GM12878 (cell line): Measurements from ENCODE around the gene CLCC1. TPM values are rescaled to one million over a fixed set of nuclear protein-coding genes. Genes with fewer than 3 reads are reported as not detected.

Experiments
- ATAC-seq: fragments of 200-7000 bp; cut with Tn5 transposase; 3 replicates; pipeline ENCODE4 v1.9.1; 2020; ENCODE audit warnings: mild to moderate bottlenecking, moderate library complexity
- BruUV-seq: library from RNA; stranded (reverse); fragments of 400-500 nt; replicated peaks from 2 replicates; lab custom pipeline; 2021; lab: Mats Ljungman, UMichigan
- CTCF ChIA-PET: fragments of 300-600 bp; sonication (Branson Sonifier 250); formaldehyde crosslinking; extraction: SDS; loops from one replicate; lab custom pipeline; 2021; ENCODE audit warnings: inconsistent platforms; lab: Yijun Ruan, JAX
- POLR2A ChIA-PET: fragments of 350-600 bp; formaldehyde crosslinking; extraction: SDS; loops from one replicate; lab custom pipeline; 2021; ENCODE audit warnings: inconsistent platforms; lab: Charles Lee
- RAD21 ChIA-PET: fragments of 300-600 bp; sonication (Branson Sonifier 250); formaldehyde crosslinking; loops from one replicate; lab custom pipeline; 2023; ENCODE audit warnings: antibody characterized with exemption; ENCODE audit not compliant: unreplicated experiment; lab: Charles Lee
- SMC1A ChIA-PET: fragments of 300-600 bp; sonication (Branson Sonifier 250); formaldehyde crosslinking; loops from one replicate; lab custom pipeline; 2023; ENCODE audit not compliant: unreplicated experiment, uncharacterized antibody; lab: Charles Lee
- DNase-seq: peaks from one replicate; pipeline ENCODE4 v3.0.0-alpha.2; 2011; ENCODE audit warnings: low read depth, low spot score
- FAIRE-seq: peaks from 3 replicates; lab custom pipeline; 2011; peaks lifted over from hg19 to GRCh38; lab: Jason Lieb, UNC
- H2AFZ ChIP-seq: 2 replicates; pipeline ENCODE4 v1.6.0; 2011; ENCODE audit warnings: low read depth, low read length, control low read depth; ENCODE audit not compliant: control insufficient read depth
- H3K27ac ChIP-seq: 2 replicates; pipeline ENCODE4 v1.5.1; 2011; ENCODE audit warnings: control low read depth; ENCODE audit not compliant: control insufficient read depth, insufficient read depth
- H3K27me3 ChIP-seq, 2 experiments: replicated peaks in 1 of 2; 2 replicates each; pipeline versions ENCODE4 v1.6.0 to v1.6.1; 2011; ENCODE audit warnings: low read length in 1 of 2; ENCODE audit not compliant: control insufficient read depth in 2 of 2, insufficient read depth in 2 of 2
- H3K36me3 ChIP-seq, 2 experiments: 2 replicates each; pipeline ENCODE4 v1.5.1; 2011; ENCODE audit warnings: low read length in 1 of 2; ENCODE audit not compliant: control insufficient read depth in 2 of 2, insufficient read depth in 2 of 2
- H3K4me1 ChIP-seq: 2 replicates; pipeline ENCODE4 v1.6.1; 2011; ENCODE audit warnings: mild to moderate bottlenecking, low read length, moderate library complexity, mixed read lengths; ENCODE audit not compliant: control insufficient read depth, insufficient read depth
- H3K4me2 ChIP-seq: 2 replicates; pipeline ENCODE4 v1.6.0; 2011; ENCODE audit warnings: control low read depth; ENCODE audit not compliant: control insufficient read depth, insufficient read depth
- H3K4me3 ChIP-seq: fragments of 200-600 bp; sonication (generic); 2 replicates; pipeline ENCODE4 v1.5.1; 2016
- H3K79me2 ChIP-seq: 2 replicates; pipeline ENCODE4 v1.6.0; 2011; ENCODE audit warnings: low read length; ENCODE audit not compliant: control insufficient read depth, insufficient read depth
- H3K9ac ChIP-seq: 2 replicates; pipeline ENCODE4 v1.8.0; 2011; ENCODE audit warnings: low read length, control low read depth, mixed read lengths; ENCODE audit not compliant: control insufficient read depth, insufficient read depth
- H3K9me3 ChIP-seq: replicated peaks from 3 replicates; pipeline ENCODE4 v1.5.1; 2011; ENCODE audit warnings: mild to moderate bottlenecking, low read length; ENCODE audit not compliant: control insufficient read depth, insufficient read depth
- H4K20me1 ChIP-seq: 2 replicates; pipeline ENCODE4 v1.6.0; 2011; ENCODE audit not compliant: control insufficient read depth, insufficient read depth
- CBX3 ChIP-seq: fragments of 200-600 bp; sonication (generic); IDR thresholded peaks from 2 replicates; pipeline ENCODE4 v1.6.1; 2016; ENCODE audit warnings: low read depth, borderline replicate concordance
- CREB1 ChIP-seq: IDR thresholded peaks from 2 replicates; pipeline ENCODE4 v1.6.1; 2012; ENCODE audit warnings: low read depth, mild to moderate bottlenecking, inconsistent platforms
- KLF5 ChIP-seq: fragments of 450-650 bp; IDR thresholded peaks from 2 replicates; pipeline ENCODE4 v1.6.1; 2014; ENCODE audit warnings: mild to moderate bottlenecking; ENCODE audit not compliant: partially characterized antibody
- MYB ChIP-seq: fragments of 150-350 bp; IDR thresholded peaks from 2 replicates; pipeline ENCODE4 v1.6.1; 2014; ENCODE audit warnings: mild to moderate bottlenecking, low read depth, low read length, borderline replicate concordance
- NBN ChIP-seq: fragments of 450-650 bp; IDR thresholded peaks from 2 replicates; pipeline ENCODE4 v1.6.1; 2016
- NRF1 ChIP-seq: conservative IDR thresholded peaks from 2 replicates; pipeline ENCODE4 v1.6.1; 2011; ENCODE audit warnings: mild to moderate bottlenecking, low read depth, low read length, improper control_type of control experiment
- RBBP5 ChIP-seq: fragments of 200-600 bp; sonication (generic); conservative IDR thresholded peaks from 2 replicates; pipeline ENCODE4 v1.6.1; 2016
- STAT1 ChIP-seq: fragments of 450-650 bp; conservative IDR thresholded peaks from 2 replicates; pipeline ENCODE4 v1.6.1; 2014; ENCODE audit warnings: antibody characterized with exemption, mild to moderate bottlenecking
- ZZZ3 ChIP-seq: IDR thresholded peaks from 2 replicates; pipeline ENCODE4 v1.6.1; 2011; ENCODE audit warnings: low read depth; ENCODE audit not compliant: control insufficient read depth, insufficient read length
- WGBS: methylation state at CpG from one replicate; pipeline ENCODE4 v1.1.6; 2016; ENCODE audit warnings: low lambda C conversion rate; ENCODE audit not compliant: insufficient replicate concordance, insufficient coverage; ENCODE audit errors: missing lambda C conversion rate; 5-methylcytosine and 5-hydroxymethylcytosine counted together
- in situ Hi-C: fragments of 300-500 bp; cut with MboI; formaldehyde crosslinking; loops from 9 replicates; pipeline ENCODE4 v1.14.3; 2018; ENCODE audit warnings: mixed read lengths
- intact Hi-C: fragments of 100-400 bp; cut with micrococcal nuclease; formaldehyde crosslinking; loops from one replicate; pipeline ENCODE4 v1.14.2; 2022; ENCODE audit not compliant: unreplicated experiment
- polyA plus RNA-seq, 11 experiments: library from polyadenylated mRNA; depleted of rRNA in 4 of 11; unstranded in 6 of 11; stranded (reverse) in 5 of 11; fragments of >200 nt; fragmentation: Nextera tagmentation in 4 of 11; fragmentation: Illumina TruSeq in 1 of 11; extraction: Ambion mirVana in 4 of 11; extraction: Trizol in 1 of 11; gene quantifications; 1 replicate in 1 of 11; 2 replicates in 10 of 11; pipeline versions ENCODE4 v1.2.1 to v1.2.3, GENCODE V29; 2011 to 2016; ENCODE audit warnings: inconsistent platforms in 2 of 11, missing spikeins in 2 of 11, low read depth in 1 of 11
- total RNA-seq, 4 experiments: library from RNA; depleted of rRNA in 3 of 4; stranded (reverse); fragments of >200 nt in 3 of 4; fragmentation: Illumina TruSeq in 1 of 4; extraction: Trizol in 1 of 4; gene quantifications; 2 replicates each; pipeline versions ENCODE4 v1.2.1 to v1.2.3, GENCODE V29; 2013 to 2021
- TF ChIP-seq, protein P1 (sequence below): IDR thresholded peaks from 2 replicates; pipeline ENCODE4 v1.6.1; 2011; ENCODE audit warnings: borderline replicate concordance, low read depth, mild to moderate bottlenecking, moderate library complexity, mixed read lengths, low read length; ENCODE audit not compliant: insufficient read depth; ENCODE audit errors: extremely low read length
- TF ChIP-seq, protein P2 (sequence below): fragments of 450-650 bp; formaldehyde crosslinking; IDR thresholded peaks from 2 replicates; pipeline ENCODE4 v1.4.0; 2022; ENCODE audit warnings: mild to moderate bottlenecking, moderate library complexity
- TF ChIP-seq, protein P3 (sequence below): fragments of 450-650 bp; IDR thresholded peaks from 2 replicates; pipeline ENCODE4 v1.6.1; 2016; ENCODE audit warnings: mild to moderate bottlenecking
- TF ChIP-seq, protein P4 (sequence below): fragments of 450-650 bp; IDR thresholded peaks from 2 replicates; pipeline ENCODE4 v1.6.1; 2017; ENCODE audit warnings: mild to moderate bottlenecking, moderate library complexity

CLCC1 gene
- total and polyA plus RNA-seq, 10 of the 15 experiments (the other 5 are each of a cell fraction or from before 2014, with no cell fraction given) = 11.9 to 25.8 (median 16.1) TPM

DNA sequence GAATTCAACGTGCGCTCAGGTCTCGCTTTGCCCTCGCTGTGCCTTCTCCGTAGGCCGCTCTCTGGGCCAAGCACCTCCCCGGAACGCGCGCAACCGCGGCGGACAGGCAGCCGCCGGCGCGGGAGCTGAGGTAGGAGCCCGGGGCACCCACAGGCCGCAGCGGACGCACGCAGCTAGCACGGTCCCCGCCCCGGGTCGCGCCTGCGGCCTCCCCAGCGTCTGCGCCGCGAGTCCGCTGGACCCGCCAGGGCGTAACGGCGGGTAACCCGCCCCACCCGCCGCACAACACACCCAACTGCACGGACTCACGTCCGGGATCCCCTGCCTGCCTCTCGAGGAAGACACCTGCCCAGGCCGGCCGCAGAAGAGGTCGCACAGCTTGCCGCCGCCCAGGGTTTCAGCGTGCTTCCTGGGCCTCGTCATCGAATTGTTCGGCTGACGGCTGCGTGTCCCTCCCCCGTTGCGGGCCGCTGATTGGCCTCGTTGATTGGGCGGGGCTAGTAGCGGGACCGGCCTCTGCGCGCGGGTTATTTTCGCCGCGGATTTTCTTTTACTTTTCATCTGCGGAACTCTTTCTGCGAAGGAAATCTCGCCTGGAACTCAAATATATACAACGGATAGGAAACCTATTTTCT lies at the start of gene CLCC1 (continued):
- TF ChIP-seq, protein P1, sequence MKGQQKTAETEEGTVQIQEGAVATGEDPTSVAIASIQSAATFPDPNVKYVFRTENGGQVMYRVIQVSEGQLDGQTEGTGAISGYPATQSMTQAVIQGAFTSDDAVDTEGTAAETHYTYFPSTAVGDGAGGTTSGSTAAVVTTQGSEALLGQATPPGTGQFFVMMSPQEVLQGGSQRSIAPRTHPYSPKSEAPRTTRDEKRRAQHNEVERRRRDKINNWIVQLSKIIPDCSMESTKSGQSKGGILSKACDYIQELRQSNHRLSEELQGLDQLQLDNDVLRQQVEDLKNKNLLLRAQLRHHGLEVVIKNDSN = no peak
- TF ChIP-seq, protein P2, sequence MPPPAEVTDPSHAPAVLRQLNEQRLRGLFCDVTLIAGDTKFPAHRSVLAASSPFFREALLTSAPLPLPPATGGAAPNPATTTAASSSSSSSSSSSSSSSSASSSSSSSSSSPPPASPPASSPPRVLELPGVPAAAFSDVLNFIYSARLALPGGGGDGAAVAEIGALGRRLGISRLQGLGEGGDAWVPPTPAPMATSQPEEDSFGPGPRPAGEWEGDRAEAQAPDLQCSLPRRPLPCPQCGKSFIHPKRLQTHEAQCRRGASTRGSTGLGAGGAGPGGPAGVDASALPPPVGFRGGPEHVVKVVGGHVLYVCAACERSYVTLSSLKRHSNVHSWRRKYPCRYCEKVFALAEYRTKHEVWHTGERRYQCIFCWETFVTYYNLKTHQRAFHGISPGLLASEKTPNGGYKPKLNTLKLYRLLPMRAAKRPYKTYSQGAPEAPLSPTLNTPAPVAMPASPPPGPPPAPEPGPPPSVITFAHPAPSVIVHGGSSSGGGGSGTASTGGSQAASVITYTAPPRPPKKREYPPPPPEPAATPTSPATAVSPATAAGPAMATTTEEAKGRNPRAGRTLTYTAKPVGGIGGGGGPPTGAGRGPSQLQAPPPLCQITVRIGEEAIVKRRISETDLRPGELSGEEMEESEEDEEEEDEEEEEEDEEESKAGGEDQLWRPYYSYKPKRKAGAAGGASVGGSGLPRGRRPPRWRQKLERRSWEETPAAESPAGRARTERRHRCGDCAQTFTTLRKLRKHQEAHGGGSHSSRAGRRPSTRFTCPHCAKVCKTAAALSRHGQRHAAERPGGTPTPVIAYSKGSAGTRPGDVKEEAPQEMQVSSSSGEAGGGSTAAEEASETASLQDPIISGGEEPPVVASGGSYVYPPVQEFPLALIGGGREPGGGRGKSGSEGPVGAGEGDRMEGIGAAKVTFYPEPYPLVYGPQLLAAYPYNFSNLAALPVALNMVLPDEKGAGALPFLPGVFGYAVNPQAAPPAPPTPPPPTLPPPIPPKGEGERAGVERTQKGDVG (CRISPR knock-in tag) = no peak

DNA sequence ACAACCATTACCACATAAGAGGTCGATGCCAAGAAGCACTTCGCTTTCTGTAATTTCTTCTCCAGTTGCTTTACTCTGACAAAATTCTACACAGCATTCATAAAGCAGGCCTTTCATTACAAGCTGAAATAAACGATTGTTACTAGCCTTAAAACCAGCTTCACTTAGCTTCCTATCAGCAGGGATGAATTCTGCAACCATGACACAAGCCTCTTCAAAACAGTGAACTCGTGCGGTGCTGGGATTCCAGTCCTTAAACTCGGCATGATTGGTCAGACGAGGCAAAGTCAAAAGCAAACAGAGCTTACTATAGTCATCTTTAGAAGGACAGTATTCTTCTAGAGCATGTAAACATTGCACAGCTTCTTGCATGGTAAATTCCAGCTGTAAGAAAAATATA lies 48.1 kb upstream of the CLCC1 start:
- no peak overlapping the region for H3K9ac ChIP-seq
- H3K9me3 ChIP-seq = no peaks in the 10 kb centered on the region
- ChIA-PET RAD21 (no interaction called here), CTCF (interaction anchor here (1.6 kb wide), 1 partner anchor 183 kb away, joined by 4 read pairs; no protein-coding TSS in a partner anchor), SMC1A (no interaction called here), POLR2A (no interaction called here)
- H4K20me1 ChIP-seq = no peaks in the 10 kb centered on the region
- H3K27ac ChIP-seq = no peak overlapping the region
- no peak overlapping the region for H2AFZ ChIP-seq
- no peaks in the 10 kb centered on the region for H3K4me1 ChIP-seq
- intact Hi-C loops (no loop called here), in situ Hi-C loops (no loop called here)
- WGBS = 88% methylated on average over 7 of the region's 7 CpGs
- no peak for ATAC-seq
- H3K36me3 ChIP-seq = peaks cover 0 to 5% of the 10 kb centered on the region in 2 experiments; a peak in 2 of 4 replicates
- H3K79me2 ChIP-seq = no peaks in the 10 kb centered on the region
- DNase-seq = no peak
- H3K4me3 ChIP-seq = no peak overlapping the region
- no peaks in the 10 kb centered on the region for H3K27me3 ChIP-seq
- no TSS peak for BruUV-seq
- FAIRE-seq = no peak
- no peak overlapping the region for H3K4me2 ChIP-seq
- TF ChIP-seq ZZZ3 (no peak), NRF1 (no peak), STAT1 (no peak), RBBP5 (no peak), NBN (no peak), CREB1 (no peak), KLF5 (no peak), CBX3 (no peak), MYB (no peak)
- TF ChIP-seq, protein P3, sequence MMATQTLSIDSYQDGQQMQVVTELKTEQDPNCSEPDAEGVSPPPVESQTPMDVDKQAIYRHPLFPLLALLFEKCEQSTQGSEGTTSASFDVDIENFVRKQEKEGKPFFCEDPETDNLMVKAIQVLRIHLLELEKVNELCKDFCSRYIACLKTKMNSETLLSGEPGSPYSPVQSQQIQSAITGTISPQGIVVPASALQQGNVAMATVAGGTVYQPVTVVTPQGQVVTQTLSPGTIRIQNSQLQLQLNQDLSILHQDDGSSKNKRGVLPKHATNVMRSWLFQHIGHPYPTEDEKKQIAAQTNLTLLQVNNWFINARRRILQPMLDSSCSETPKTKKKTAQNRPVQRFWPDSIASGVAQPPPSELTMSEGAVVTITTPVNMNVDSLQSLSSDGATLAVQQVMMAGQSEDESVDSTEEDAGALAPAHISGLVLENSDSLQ = no peak
- TF ChIP-seq, protein P4, sequence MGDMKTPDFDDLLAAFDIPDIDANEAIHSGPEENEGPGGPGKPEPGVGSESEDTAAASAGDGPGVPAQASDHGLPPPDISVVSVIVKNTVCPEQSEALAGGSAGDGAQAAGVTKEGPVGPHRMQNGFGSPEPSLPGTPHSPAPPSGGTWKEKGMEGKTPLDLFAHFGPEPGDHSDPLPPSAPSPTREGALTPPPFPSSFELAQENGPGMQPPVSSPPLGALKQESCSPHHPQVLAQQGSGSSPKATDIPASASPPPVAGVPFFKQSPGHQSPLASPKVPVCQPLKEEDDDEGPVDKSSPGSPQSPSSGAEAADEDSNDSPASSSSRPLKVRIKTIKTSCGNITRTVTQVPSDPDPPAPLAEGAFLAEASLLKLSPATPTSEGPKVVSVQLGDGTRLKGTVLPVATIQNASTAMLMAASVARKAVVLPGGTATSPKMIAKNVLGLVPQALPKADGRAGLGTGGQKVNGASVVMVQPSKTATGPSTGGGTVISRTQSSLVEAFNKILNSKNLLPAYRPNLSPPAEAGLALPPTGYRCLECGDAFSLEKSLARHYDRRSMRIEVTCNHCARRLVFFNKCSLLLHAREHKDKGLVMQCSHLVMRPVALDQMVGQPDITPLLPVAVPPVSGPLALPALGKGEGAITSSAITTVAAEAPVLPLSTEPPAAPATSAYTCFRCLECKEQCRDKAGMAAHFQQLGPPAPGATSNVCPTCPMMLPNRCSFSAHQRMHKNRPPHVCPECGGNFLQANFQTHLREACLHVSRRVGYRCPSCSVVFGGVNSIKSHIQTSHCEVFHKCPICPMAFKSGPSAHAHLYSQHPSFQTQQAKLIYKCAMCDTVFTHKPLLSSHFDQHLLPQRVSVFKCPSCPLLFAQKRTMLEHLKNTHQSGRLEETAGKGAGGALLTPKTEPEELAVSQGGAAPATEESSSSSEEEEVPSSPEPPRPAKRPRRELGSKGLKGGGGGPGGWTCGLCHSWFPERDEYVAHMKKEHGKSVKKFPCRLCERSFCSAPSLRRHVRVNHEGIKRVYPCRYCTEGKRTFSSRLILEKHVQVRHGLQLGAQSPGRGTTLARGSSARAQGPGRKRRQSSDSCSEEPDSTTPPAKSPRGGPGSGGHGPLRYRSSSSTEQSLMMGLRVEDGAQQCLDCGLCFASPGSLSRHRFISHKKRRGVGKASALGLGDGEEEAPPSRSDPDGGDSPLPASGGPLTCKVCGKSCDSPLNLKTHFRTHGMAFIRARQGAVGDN = no peak
